Stromal cell of bone marrow (primary cell): Measurements from ENCODE around the gene SLC50A1.

Experiments
- DNase-seq: peaks from one replicate; pipeline ENCODE4 v3.0.0-alpha.2; 2012; ENCODE audit warnings: low read depth

Gene SLC50A1

GRCh38 chr1:155170806-155171205 lies 35.2 kb downstream of the SLC50A1 start:
- DNase-seq, result no peak

GRCh38 chr1:155171836-155172731 lies 36.4 kb downstream of the SLC50A1 start:
- no peak for DNase-seq

GRCh38 chr1:155172732-155173477 lies 37.3 kb downstream of the SLC50A1 start, which contains the start of gene KRTCAP2:
TSS of gene KRTCAP2 (minus strand) at chr1:155173304. CDS start at chr1:155173224, 80 bp downstream.
- DNase-seq, result peak; percentile 92

GRCh38 chr1:155173478-155174323 lies 38.0 kb downstream of the SLC50A1 start, which contains the start of gene TRIM46:
TSS of gene TRIM46 (plus strand) at chr1:155173849. CDS start at chr1:155173967, 118 bp downstream.
- DNase-seq, result no peak

GRCh38 chr1:155174324-155175280 lies 39.0 kb downstream of the SLC50A1 start:
- no peak for DNase-seq

GRCh38 chr1:155175281-155175926 lies 39.8 kb downstream of the SLC50A1 start:
- DNase-seq, result no peak

GRCh38 chr1:155175927-155176371 lies 40.3 kb downstream of the SLC50A1 start:
- DNase-seq, result no peak

GRCh38 chr1:155176544-155177071 lies 41.0 kb downstream of the SLC50A1 start:
- DNase-seq, result peak; percentile 56

GRCh38 chr1:155177192-155177917 lies 41.7 kb downstream of the SLC50A1 start:
- DNase-seq, result no peak

- DNase-seq, result no peak
These were observed 42.2 kb downstream of the SLC50A1 start for GRCh38 chr1:155177918-155178281.

GRCh38 chr1:155178441-155179111 lies 42.9 kb downstream of the SLC50A1 start:
- no peak for DNase-seq

GRCh38 chr1:155179112-155180031 lies 43.7 kb downstream of the SLC50A1 start:
- no peak for DNase-seq

- no peak for DNase-seq
These were observed 45.9 kb downstream of the SLC50A1 start for GRCh38 chr1:155181371-155182051.

GRCh38 chr1:155182052-155182550 lies 46.4 kb downstream of the SLC50A1 start:
- no peak for DNase-seq

- no peak for DNase-seq
These were observed 48.1 kb downstream of the SLC50A1 start for GRCh38 chr1:155183775-155184221.

GRCh38 chr1:155184351-155184811 lies 48.7 kb downstream of the SLC50A1 start:
- no peak for DNase-seq
